Hepatocyte (in vitro differentiated cells): Measurements from ENCODE around the gene TM4SF4. TPM values are rescaled to one million over a fixed set of nuclear protein-coding genes. Genes with fewer than 3 reads are reported as not detected.

Source experiments
- DNase-seq: peaks from one replicate; pipeline ENCODE4 v3.0.0-alpha.2; 2016; ENCODE audit warnings: low spot score
- H2AFZ ChIP-seq: fragments of 200-600 bp; sonication (generic); 2 replicates; pipeline ENCODE4 v1.6.0; 2016; ENCODE audit warnings: antibody characterized with exemption, mild to moderate bottlenecking
- H3K27ac ChIP-seq: fragments of 200-600 bp; sonication (generic); 2 replicates; pipeline ENCODE4 v1.5.1; 2016; ENCODE audit warnings: mild to moderate bottlenecking
- H3K27me3 ChIP-seq: fragments of 200-600 bp; sonication (generic); 2 replicates; pipeline ENCODE4 v1.6.1; 2016
- H3K36me3 ChIP-seq: fragments of 200-600 bp; sonication (generic); replicated peaks from 2 replicates; pipeline ENCODE4 v1.5.1; 2016; ENCODE audit warnings: low read depth; ENCODE audit not compliant: insufficient read depth
- H3K4me1 ChIP-seq: fragments of 200-600 bp; sonication (generic); 2 replicates; pipeline ENCODE4 v1.5.1; 2016; ENCODE audit warnings: mild to moderate bottlenecking, moderate library complexity; ENCODE audit not compliant: insufficient read depth
- H3K4me2 ChIP-seq: fragments of 200-600 bp; sonication (generic); 2 replicates; pipeline ENCODE4 v1.6.0; 2016
- H3K4me3 ChIP-seq: fragments of 200-600 bp; sonication (generic); 2 replicates; pipeline ENCODE4 v1.5.1; 2016; ENCODE audit warnings: mild to moderate bottlenecking
- H3K79me2 ChIP-seq: fragments of 200-600 bp; sonication (generic); 2 replicates; pipeline ENCODE4 v1.6.0; 2017; ENCODE audit warnings: mild to moderate bottlenecking
- H3K9me2 ChIP-seq: fragments of 200-600 bp; sonication (generic); replicated peaks from 2 replicates; pipeline ENCODE4 v1.6.0; 2017; ENCODE audit warnings: mild to moderate bottlenecking; ENCODE audit not compliant: insufficient read depth
- H3K9me3 ChIP-seq: fragments of 200-600 bp; sonication (generic); 2 replicates; pipeline ENCODE4 v1.5.1; 2016; ENCODE audit warnings: low read depth, mild to moderate bottlenecking
- H4K20me1 ChIP-seq: fragments of 200-600 bp; sonication (generic); 2 replicates; pipeline ENCODE4 v1.6.0; 2016; ENCODE audit warnings: mild to moderate bottlenecking; ENCODE audit not compliant: insufficient read depth, poor library complexity, severe bottlenecking
- EZH2 ChIP-seq: fragments of 200-600 bp; sonication (generic); IDR thresholded peaks from 2 replicates; pipeline ENCODE4 v1.6.1; 2016; ENCODE audit warnings: antibody characterized with exemption, mild to moderate bottlenecking, borderline replicate concordance
- EZH2phosphoT487 ChIP-seq: fragments of 200-600 bp; sonication (generic); IDR thresholded peaks from one replicate; pipeline ENCODE4 v1.6.1; 2018; ENCODE audit warnings: antibody characterized with exemption, mild to moderate bottlenecking, low read depth, moderate library complexity; ENCODE audit not compliant: unreplicated experiment, severe bottlenecking
- WGBS: methylation state at CpG from one replicate; pipeline ENCODE4 v1.1.6; 2016; ENCODE audit warnings: low lambda C conversion rate; ENCODE audit errors: missing lambda C conversion rate; 5-methylcytosine and 5-hydroxymethylcytosine counted together
- polyA plus RNA-seq: library from polyadenylated mRNA; unstranded; fragments of >200 nt; fragmentation: Nextera tagmentation; extraction: Ambion mirVana; gene quantifications from 2 replicates; pipeline ENCODE4 v1.2.1, GENCODE V29; 2016
- total RNA-seq: library from RNA; depleted of rRNA; stranded (reverse); fragments of >200 nt; gene quantifications from 2 replicates; pipeline ENCODE4 v1.2.3, GENCODE V29; 2014
- TF ChIP-seq, protein P1 (sequence below): fragments of 200-600 bp; sonication (generic); IDR thresholded peaks from 2 replicates; pipeline ENCODE4 v1.5.1; 2016; ENCODE audit warnings: antibody characterized with exemption, mild to moderate bottlenecking; ENCODE audit not compliant: poor library complexity

The TM4SF4 gene
- total and polyA plus RNA-seq, 2 experiments from 2014 or later, result 434 to 763 TPM

DNA sequence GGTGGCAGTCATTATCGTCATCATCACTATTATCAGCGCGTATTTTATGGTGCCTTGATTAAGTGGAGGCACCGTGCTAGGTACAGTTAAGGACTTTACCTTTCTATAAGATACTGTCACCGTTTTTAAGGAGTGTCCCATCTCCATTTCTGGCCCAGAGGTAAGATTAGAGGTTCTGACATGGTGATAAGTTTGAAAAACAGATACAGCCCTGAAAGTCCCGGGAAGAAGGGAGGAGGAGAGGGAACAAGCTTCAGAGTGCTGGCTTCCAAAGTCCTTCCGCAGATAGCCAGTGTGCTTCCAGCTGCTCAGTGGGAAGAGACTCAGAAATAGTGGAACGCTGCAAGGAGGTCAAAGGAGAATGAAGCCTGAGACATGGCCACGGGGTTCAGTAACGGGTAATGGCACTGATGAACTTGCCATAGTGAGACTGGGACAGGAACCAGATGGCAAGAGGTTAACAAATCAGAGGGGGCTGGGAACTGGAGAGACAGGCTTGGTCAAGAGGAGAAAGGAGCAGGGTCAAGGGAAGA lies 9.1 kb upstream of the TM4SF4 start:
- Histone ChIP-seq H3K4me3 (no peak overlapping the region), H4K20me1 (no peaks in the 10 kb centered on the region), H3K9me2 (no peaks in the 10 kb centered on the region), H2AFZ (no peak overlapping the region), H3K79me2 (no peaks in the 10 kb centered on the region), H3K27ac (no peak overlapping the region), H3K4me1 (peaks cover 10% of the 10 kb centered on the region), H3K4me2 (no peak overlapping the region), H3K36me3 (no peaks in the 10 kb centered on the region), H3K27me3 (no peaks in the 10 kb centered on the region), H3K9me3 (no peaks in the 10 kb centered on the region)
- WGBS, result 68% methylated on average over 10 of the region's 10 CpGs
- no peak for DNase-seq
- no peak for TF ChIP-seq EZH2phosphoT487
- no peak for TF ChIP-seq EZH2
- TF ChIP-seq, protein P1, sequence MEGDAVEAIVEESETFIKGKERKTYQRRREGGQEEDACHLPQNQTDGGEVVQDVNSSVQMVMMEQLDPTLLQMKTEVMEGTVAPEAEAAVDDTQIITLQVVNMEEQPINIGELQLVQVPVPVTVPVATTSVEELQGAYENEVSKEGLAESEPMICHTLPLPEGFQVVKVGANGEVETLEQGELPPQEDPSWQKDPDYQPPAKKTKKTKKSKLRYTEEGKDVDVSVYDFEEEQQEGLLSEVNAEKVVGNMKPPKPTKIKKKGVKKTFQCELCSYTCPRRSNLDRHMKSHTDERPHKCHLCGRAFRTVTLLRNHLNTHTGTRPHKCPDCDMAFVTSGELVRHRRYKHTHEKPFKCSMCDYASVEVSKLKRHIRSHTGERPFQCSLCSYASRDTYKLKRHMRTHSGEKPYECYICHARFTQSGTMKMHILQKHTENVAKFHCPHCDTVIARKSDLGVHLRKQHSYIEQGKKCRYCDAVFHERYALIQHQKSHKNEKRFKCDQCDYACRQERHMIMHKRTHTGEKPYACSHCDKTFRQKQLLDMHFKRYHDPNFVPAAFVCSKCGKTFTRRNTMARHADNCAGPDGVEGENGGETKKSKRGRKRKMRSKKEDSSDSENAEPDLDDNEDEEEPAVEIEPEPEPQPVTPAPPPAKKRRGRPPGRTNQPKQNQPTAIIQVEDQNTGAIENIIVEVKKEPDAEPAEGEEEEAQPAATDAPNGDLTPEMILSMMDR, result no peak

- 83% methylated on average over 4 of the region's 4 CpGs for WGBS
- no peaks in the 10 kb centered on the region for H3K9me2 ChIP-seq
- H3K79me2 ChIP-seq, result no peaks in the 10 kb centered on the region
- no peak for TF ChIP-seq EZH2
- TF ChIP-seq EZH2phosphoT487, result no peak
- TF ChIP-seq, protein P1, result no peak
- no peak overlapping the region for H3K4me3 ChIP-seq
- no peak overlapping the region for H3K4me2 ChIP-seq
- H3K4me1 ChIP-seq, result peaks cover 8% of the 10 kb centered on the region
- H4K20me1 ChIP-seq, result no peaks in the 10 kb centered on the region
- DNase-seq, result no peak
- H3K36me3 ChIP-seq, result no peaks in the 10 kb centered on the region
- H3K9me3 ChIP-seq, result no peaks in the 10 kb centered on the region
- no peak overlapping the region for H3K27ac ChIP-seq
- H3K27me3 ChIP-seq, result no peaks in the 10 kb centered on the region
- H2AFZ ChIP-seq, result no peak overlapping the region
Measured at GRCh38 chr3:149466192-149466591, 8.3 kb upstream of the TM4SF4 start.

DNA sequence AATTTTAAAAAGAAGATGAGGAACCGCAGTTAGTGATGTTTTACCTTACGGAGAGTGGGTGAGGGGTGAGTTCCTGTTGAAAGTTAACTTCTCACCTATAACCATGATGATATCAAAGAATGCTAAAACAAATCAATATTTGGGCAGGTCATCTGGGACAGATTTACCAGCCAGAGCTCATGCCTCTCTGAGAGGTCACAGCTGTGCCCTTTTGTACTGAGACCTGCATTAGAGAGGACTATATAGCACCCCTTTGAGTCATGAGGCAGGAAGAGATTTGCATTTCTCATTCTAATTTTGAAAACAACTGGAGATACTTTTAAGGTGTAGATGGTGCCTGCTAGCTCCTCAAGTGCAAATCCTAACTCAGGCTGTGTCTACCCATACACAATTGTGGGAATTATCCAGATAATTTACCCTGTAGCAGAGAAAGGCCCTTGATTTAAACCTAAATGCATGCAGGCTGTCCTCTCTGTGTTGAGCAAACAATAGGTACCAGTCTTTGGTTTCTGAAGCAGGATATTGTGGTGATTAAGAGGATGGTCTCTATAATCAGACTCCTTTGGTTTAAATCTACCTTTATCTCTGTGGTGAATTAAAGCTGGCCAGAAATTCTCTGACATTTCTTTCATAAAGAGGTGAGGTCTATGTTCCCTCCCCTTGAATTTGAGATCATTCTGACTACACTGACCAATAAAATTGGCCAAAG lies 5.8 kb upstream of the TM4SF4 start:
- Histone ChIP-seq H3K9me3 (no peaks in the 10 kb centered on the region), H3K27ac (peak overlapping the region; percentile 77), H4K20me1 (no peaks in the 10 kb centered on the region), H3K36me3 (no peaks in the 10 kb centered on the region), H3K9me2 (no peaks in the 10 kb centered on the region), H3K4me3 (no peak overlapping the region), H3K79me2 (no peaks in the 10 kb centered on the region), H2AFZ (peak overlapping the region; percentile 11), H3K4me2 (no peak overlapping the region), H3K27me3 (no peaks in the 10 kb centered on the region), H3K4me1 (peaks cover 25% of the 10 kb centered on the region)
- WGBS, result 84% methylated on average over 2 of the region's 2 CpGs
- DNase-seq, result no peak
- TF ChIP-seq EZH2phosphoT487, result no peak
- TF ChIP-seq EZH2, result no peak
- TF ChIP-seq, protein P1, result no peak
